Prostate gland (tissue), 2 donors: ENCODE measurements around the gene HEBP2.

Source experiments
- POLR2A ChIP-seq: fragments of 450-650 bp; IDR thresholded peaks from one replicate; pipeline ENCODE4 v1.6.1; 2016; ENCODE audit warnings: antibody characterized with exemption, mild to moderate bottlenecking
- POLR2AphosphoS5 ChIP-seq: sonication (generic); formaldehyde crosslinking; IDR thresholded peaks from one replicate; pipeline ENCODE4 v1.6.1; 2017; ENCODE audit warnings: antibody characterized with exemption
- TF ChIP-seq, protein P1 (sequence below), 4 experiments: fragments of 200-600 bp in 2 of 4; fragments of 450-650 bp in 2 of 4; sonication (generic) in 2 of 4; IDR thresholded peaks; 1 replicate in 3 of 4; 2 replicates in 1 of 4; pipeline ENCODE4 v1.5.1; 2016 to 2019; ENCODE audit warnings: antibody characterized with exemption in 4 of 4, mild to moderate bottlenecking in 2 of 4, moderate library complexity in 2 of 4

DNA sequence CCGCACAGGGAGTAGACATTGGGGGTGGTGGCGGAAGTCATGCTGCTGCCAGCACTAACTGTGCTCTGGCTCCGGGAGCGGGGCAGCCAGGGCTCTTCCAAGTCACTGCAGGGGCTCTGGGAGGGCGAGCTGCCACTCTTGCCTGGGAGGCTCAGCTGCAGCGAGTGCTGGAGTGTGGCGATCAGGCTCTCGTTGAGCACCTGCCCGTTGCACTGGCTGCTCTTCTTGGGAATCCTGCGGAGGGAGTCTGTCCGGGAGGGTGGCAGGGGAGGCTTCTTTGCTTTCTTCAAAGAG, 28.0 kb downstream of the HEBP2 start:
- TF ChIP-seq, protein P1, sequence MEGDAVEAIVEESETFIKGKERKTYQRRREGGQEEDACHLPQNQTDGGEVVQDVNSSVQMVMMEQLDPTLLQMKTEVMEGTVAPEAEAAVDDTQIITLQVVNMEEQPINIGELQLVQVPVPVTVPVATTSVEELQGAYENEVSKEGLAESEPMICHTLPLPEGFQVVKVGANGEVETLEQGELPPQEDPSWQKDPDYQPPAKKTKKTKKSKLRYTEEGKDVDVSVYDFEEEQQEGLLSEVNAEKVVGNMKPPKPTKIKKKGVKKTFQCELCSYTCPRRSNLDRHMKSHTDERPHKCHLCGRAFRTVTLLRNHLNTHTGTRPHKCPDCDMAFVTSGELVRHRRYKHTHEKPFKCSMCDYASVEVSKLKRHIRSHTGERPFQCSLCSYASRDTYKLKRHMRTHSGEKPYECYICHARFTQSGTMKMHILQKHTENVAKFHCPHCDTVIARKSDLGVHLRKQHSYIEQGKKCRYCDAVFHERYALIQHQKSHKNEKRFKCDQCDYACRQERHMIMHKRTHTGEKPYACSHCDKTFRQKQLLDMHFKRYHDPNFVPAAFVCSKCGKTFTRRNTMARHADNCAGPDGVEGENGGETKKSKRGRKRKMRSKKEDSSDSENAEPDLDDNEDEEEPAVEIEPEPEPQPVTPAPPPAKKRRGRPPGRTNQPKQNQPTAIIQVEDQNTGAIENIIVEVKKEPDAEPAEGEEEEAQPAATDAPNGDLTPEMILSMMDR (IDR thresholded peaks at IDR 0.05): no peak
- no peak for TF ChIP-seq POLR2A
- TF ChIP-seq POLR2AphosphoS5: no peak
